Fibroblast of lung (primary cell): ENCODE measurements around the gene PACS2. TPM values are rescaled to one million over a fixed set of nuclear protein-coding genes. Genes with fewer than 3 reads are reported as not detected.

Source experiments
- DNase-seq, 2 donors: peaks; one replicate each; pipeline versions ENCODE4 v3.0.0 to v3.0.0-alpha.2; 2010; ENCODE audit warnings: low read depth in 2 of 2
- H2AFZ ChIP-seq: 2 replicates; pipeline ENCODE4 v1.5.1; 2012; ENCODE audit warnings: low read length, control low read depth, inconsistent platforms
- H3K27ac ChIP-seq: 2 replicates; pipeline ENCODE4 v1.5.1; 2011; ENCODE audit warnings: low read length, control low read depth; ENCODE audit not compliant: insufficient read depth
- H3K27me3 ChIP-seq: 2 replicates; pipeline ENCODE4 v1.5.1; 2011; ENCODE audit warnings: mild to moderate bottlenecking, low read length; ENCODE audit not compliant: control insufficient read depth, insufficient read depth
- H3K36me3 ChIP-seq: 2 replicates; pipeline ENCODE4 v1.5.1; 2011; ENCODE audit warnings: low read length; ENCODE audit not compliant: control insufficient read depth, insufficient read depth
- H3K4me1 ChIP-seq: 2 replicates; pipeline ENCODE4 v1.5.1; 2011; ENCODE audit warnings: low read length; ENCODE audit not compliant: control insufficient read depth, insufficient read depth; ENCODE audit errors: extremely low read depth
- H3K4me2 ChIP-seq: 2 replicates; pipeline ENCODE4 v1.5.1; 2011; ENCODE audit warnings: low read length, control low read depth; ENCODE audit not compliant: insufficient read depth; ENCODE audit errors: extremely low read depth
- H3K4me3 ChIP-seq, 4 experiments: fragments of 200-600 bp in 1 of 4; sonication (generic) in 1 of 4; replicated peaks in 1 of 4; 2 replicates each; pipeline ENCODE4 v1.5.1; 2011 to 2016; ENCODE audit warnings: low read length in 4 of 4, low read depth in 3 of 4, mild to moderate bottlenecking in 3 of 4, control low read depth in 2 of 4, inconsistent platforms in 1 of 4, mixed read lengths in 1 of 4; ENCODE audit not compliant: insufficient read depth in 1 of 4; ENCODE audit errors: control extremely low read depth in 1 of 4
- H3K79me2 ChIP-seq: 2 replicates; pipeline ENCODE4 v1.5.1; 2012; ENCODE audit warnings: mild to moderate bottlenecking, low read length, inconsistent platforms; ENCODE audit not compliant: control insufficient read depth, insufficient read depth
- H3K9ac ChIP-seq: 2 replicates; pipeline ENCODE4 v1.5.1; 2011; ENCODE audit warnings: mild to moderate bottlenecking, low read length, control low read depth; ENCODE audit not compliant: insufficient read depth
- H3K9me3 ChIP-seq: 2 replicates; pipeline ENCODE4 v1.5.1; 2012; ENCODE audit warnings: low read depth, low read length; ENCODE audit not compliant: control insufficient read depth, insufficient read depth
- H4K20me1 ChIP-seq: 2 replicates; pipeline ENCODE4 v1.5.1; 2011; ENCODE audit warnings: low read length; ENCODE audit not compliant: control insufficient read depth, insufficient read depth; ENCODE audit errors: extremely low read depth
- EZH2 ChIP-seq: IDR thresholded peaks from 2 replicates; pipeline ENCODE4 v1.5.1; 2012; ENCODE audit warnings: low read length, control low read depth, mild to moderate bottlenecking; ENCODE audit errors: missing control alignments
- polyA plus RNA-seq, 2 donors: library from polyadenylated mRNA; depleted of rRNA in 1 of 2; stranded (reverse) in 1 of 2; unstranded in 1 of 2; fragments of >200 nt; gene quantifications; 2 replicates each; pipeline ENCODE4 v1.2.1, GENCODE V29; 2011 to 2012; ENCODE audit warnings: missing spikeins in 1 of 2
- total RNA-seq: library from RNA; depleted of rRNA; stranded (reverse); fragments of >200 nt; gene quantifications from 2 replicates; pipeline ENCODE4 v1.2.1, GENCODE V29; 2014
- TF ChIP-seq, protein P1 (sequence below), 2 donors: IDR thresholded peaks in 1 of 2; conservative IDR thresholded peaks in 1 of 2; 1 replicate in 1 of 2; 2 replicates in 1 of 2; pipeline ENCODE4 v1.5.1; 2011 to 2012; ENCODE audit warnings: low read length in 2 of 2, control low read depth in 1 of 2, inconsistent platforms in 1 of 2, low read depth in 1 of 2, mild to moderate bottlenecking in 1 of 2

The PACS2 gene
- total and polyA plus RNA-seq, 2 donors (not counting 1 experiment from before 2014, with no cell fraction given) = 20.3 to 52.5 TPM

DNA sequence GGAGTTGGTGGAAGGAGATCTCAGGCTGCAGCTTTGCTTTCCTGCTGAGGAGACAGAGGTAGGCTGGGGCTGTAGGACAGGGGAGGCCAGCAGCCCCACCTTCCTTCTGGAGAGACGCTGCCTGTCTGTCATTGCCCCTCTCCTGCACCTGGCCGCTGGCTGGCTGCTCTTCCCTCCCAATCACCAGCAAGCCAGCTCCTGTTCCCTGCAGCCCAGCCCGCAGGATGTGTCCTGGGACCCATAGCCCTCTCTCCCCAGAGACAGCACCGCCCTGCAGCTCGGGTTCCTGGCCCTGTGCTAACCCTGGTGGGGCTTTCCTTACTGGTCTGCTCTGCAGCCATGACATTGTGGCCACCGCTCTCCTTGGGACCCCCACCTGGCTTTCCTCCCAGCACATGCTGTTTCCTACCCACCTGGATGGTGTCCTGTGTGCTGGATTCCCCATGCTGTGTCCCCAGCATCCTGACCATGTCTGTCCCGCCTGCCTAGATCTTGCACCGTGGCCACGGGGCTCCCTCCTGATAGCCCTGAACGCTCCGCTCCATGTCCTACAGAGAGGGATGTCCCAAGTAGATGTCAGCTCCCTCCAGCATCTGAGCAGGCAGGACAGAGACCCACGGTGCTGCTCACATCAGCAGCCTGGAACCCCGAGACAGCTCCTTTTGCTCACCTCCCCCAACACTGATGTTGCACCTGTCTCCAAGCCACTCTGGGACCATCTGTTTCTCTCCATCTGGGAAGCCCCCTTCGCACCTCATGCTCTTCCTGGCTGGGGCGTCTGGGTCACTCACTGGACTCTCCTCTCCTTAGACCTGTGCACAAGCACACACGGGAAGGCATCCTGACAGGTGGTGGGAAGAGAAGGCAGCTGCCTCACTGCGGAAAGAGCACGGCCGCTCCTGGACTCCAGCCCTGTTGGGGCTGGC lies 104.0 kb downstream of the PACS2 start:
- Histone ChIP-seq H3K36me3 (no peaks in the 10 kb centered on the region), H3K9me3 (no peaks in the 10 kb centered on the region), H2AFZ (peak overlapping the region; percentile 86), H3K4me1 (peaks cover 11% of the 10 kb centered on the region), H3K9ac (no peak overlapping the region), H3K27me3 (no peaks in the 10 kb centered on the region), H3K27ac (no peak overlapping the region), H4K20me1 (no peaks in the 10 kb centered on the region), H3K4me2 (peak overlapping the region; percentile 94), H3K4me3 (peak overlapping the region; percentile 64 to 76 (median 72)), H3K79me2 (peaks cover 36% of the 10 kb centered on the region)
- TF ChIP-seq, protein P1, sequence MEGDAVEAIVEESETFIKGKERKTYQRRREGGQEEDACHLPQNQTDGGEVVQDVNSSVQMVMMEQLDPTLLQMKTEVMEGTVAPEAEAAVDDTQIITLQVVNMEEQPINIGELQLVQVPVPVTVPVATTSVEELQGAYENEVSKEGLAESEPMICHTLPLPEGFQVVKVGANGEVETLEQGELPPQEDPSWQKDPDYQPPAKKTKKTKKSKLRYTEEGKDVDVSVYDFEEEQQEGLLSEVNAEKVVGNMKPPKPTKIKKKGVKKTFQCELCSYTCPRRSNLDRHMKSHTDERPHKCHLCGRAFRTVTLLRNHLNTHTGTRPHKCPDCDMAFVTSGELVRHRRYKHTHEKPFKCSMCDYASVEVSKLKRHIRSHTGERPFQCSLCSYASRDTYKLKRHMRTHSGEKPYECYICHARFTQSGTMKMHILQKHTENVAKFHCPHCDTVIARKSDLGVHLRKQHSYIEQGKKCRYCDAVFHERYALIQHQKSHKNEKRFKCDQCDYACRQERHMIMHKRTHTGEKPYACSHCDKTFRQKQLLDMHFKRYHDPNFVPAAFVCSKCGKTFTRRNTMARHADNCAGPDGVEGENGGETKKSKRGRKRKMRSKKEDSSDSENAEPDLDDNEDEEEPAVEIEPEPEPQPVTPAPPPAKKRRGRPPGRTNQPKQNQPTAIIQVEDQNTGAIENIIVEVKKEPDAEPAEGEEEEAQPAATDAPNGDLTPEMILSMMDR (conservative IDR thresholded peaks at IDR 0.05 in 1 of 2, IDR thresholded peaks at IDR 0.05 in 1 of 2; ENCODE audit: low read depth in 1 of 2, low read length in 2 of 2) = no peak
- no peak for TF ChIP-seq EZH2
- no peak for DNase-seq

DNA sequence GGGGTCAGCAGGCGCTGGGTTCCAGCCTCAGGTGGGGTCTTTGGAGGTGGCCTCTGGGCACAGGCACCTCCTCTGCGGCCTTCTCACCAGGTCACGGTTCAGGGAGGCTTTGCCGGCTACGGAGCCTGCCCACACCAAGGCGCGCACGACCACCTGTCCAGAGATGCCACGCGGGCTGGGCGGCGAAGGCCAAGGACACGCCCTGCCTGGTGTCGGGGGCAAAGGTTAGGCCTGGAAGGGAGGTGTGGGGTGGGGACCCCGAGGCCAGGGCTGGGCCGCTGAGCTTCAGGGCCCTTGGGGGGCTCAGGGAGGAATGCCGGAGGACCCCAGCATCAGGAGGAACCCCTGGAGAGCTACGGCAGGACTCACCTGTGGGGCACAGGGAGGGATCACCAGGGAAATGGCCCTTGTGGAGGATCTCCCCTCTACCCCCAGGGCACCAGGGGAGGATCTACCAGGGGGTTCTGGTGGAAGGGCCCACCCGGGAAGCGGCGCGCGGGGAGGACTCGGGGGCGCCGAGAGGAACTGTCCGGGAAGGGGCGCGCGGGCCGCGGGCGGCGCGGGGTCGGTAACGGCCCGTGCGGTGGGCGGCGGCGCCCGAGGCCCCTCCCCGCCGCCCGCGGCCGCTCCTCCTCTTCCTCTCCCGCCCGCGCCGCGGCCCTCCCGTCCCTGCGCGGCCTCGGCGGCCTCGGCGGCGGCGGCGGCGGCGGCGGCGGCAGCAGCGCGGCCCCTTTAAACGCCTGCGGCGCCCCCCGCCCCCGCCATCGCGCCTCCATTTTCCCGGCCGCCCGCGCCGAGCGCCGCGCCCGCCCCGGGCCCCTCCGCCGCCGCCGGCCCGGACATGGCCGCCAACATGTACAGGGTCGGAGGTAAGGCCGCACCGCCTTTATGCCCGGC lies 104.9 kb downstream of the PACS2 start, which contains the start of gene MTA1:
Gene MTA1, plus strand, starts transcription at position 633 of the 897 bp plus-strand sequence. Its CDS starts 209 bp downstream, at position 842.
- Histone ChIP-seq H3K4me3 (peak within 1 kb of the TSS; percentile 69 to 80 (median 80)), H3K9me3 (no peaks in the 10 kb centered on the region), H2AFZ (peak within 1 kb of the TSS; percentile 86), H3K4me1 (peaks cover 11% of the 10 kb centered on the region), H3K9ac (peak within 1 kb of the TSS; percentile 77), H3K4me2 (peak within 1 kb of the TSS; percentile 96), H4K20me1 (no peaks in the 10 kb centered on the region), H3K27me3 (no peaks in the 10 kb centered on the region), H3K36me3 (no peaks in the 10 kb centered on the region), H3K79me2 (peaks cover 41% of the 10 kb centered on the region), H3K27ac (peak within 1 kb of the TSS; percentile 62)
- TF ChIP-seq EZH2 = no peak
- TF ChIP-seq, protein P1 (conservative IDR thresholded peaks at IDR 0.05 in 1 of 2, IDR thresholded peaks at IDR 0.05 in 1 of 2; ENCODE audit: low read depth in 1 of 2, low read length in 2 of 2) = no peak
- peak; percentile 14 to 15 for DNase-seq
